Measurements from ENCODE around the gene SLC8A2. TPM values are rescaled to one million over a fixed set of nuclear protein-coding genes. Genes with fewer than 3 reads are reported as not detected.

SLC8A2 gene
- total RNA-seq, 1 donor from 2014 or later: 14.5 TPM

DNA sequence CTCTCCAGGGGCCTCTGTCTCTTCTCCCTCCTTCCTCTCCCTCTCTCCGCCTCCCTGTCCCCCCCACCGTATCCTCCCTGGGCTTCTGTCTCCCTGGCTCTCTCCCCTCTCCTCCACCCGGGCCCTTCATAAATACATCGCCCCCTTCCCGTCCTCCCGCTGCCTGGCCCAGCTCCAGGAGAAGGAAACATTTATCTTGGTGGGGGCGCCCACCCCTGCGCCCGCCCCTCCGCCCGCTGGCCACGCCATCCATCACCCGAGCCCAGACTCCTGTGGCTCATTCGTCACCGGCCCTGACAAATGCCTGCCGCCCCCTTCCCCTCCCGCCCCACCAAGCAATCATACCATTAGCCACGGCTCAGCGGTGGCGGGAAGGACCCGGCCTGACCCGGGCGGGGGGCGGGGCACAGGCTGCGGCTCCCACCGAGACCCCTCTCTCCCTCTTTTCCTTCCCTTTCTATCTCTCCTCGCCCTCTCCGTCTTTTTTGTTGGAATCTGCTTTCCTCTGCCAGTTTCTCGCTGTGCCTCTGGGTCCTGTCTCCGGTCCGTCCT lies 49.8 kb downstream of the SLC8A2 start:
- peak overlapping the region; percentile 78 for H3K4me3 Mint-ChIP-seq
- TF ChIP-seq EZH2phosphoT487 (IDR thresholded peaks at IDR 0.05): no peak
- H3K36me3 ChIP-seq: no peaks in the 10 kb centered on the region
- no peaks in the 10 kb centered on the region for H3K9me3 ChIP-seq (ENCODE audit: low read depth)
- H3K4me2 ChIP-seq: peak overlapping the region; percentile 96
- peak overlapping the region; percentile 57 for H3K4me3 ChIP-seq
- no peak overlapping the region for H3K27ac ChIP-seq
- no peaks in the 10 kb centered on the region for H3K79me2 ChIP-seq (ENCODE audit: low read depth)
- peak; percentile 84 for DNase-seq (ENCODE audit: low spot score)
- H3K36me3 Mint-ChIP-seq: peaks cover 3% of the 10 kb centered on the region
- no peak overlapping the region for H3K9ac ChIP-seq
- H4K20me1 ChIP-seq (ENCODE audit: low read depth): peaks cover 15% of the 10 kb centered on the region
- H3K27ac Mint-ChIP-seq: peak overlapping the region; percentile 88
- H3K9me3 Mint-ChIP-seq: no peaks in the 10 kb centered on the region
- peaks cover 45% of the 10 kb centered on the region for H3K4me1 ChIP-seq
- peaks cover 30% of the 10 kb centered on the region for H3K27me3 Mint-ChIP-seq (ENCODE audit: insufficient read depth, low read depth)
- H3K27me3 ChIP-seq: peaks cover 64% of the 10 kb centered on the region
- peaks cover 53% of the 10 kb centered on the region for H3K4me1 Mint-ChIP-seq
- peak overlapping the region; percentile 19 for H2AFZ ChIP-seq (replicated peaks)
- peaks cover 42% of the 10 kb centered on the region for H3F3A ChIP-seq (ENCODE audit: low read depth)

DNA sequence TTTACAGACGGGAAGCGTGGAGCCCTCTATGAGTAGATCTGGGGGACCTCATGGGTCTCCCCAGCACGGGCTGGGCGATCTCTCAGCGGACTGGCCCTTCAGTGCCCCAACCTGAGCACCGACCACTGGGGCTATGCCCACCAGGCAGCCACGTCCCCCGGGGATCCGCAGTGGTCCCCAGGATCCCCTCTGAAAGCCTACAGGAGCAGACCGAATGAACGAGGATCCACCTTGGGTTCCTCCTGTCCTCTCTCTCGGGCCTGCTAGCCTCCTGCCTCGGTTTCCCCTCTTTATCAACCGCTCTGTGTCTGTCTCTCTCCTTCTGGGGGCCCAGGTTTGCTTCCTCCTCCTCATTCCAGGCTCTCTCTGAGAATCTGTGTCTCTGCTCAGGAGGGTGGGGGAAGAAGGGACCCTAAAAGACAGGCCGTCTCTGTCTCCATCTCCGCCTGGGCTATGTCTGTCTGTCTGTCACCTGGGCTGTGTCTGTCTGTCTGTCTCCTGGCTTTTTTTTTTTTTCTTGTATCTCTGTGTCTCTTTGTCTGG lies 50.4 kb downstream of the SLC8A2 start:
- H3K4me1 Mint-ChIP-seq: peaks cover 49% of the 10 kb centered on the region
- TF ChIP-seq, protein P1, sequence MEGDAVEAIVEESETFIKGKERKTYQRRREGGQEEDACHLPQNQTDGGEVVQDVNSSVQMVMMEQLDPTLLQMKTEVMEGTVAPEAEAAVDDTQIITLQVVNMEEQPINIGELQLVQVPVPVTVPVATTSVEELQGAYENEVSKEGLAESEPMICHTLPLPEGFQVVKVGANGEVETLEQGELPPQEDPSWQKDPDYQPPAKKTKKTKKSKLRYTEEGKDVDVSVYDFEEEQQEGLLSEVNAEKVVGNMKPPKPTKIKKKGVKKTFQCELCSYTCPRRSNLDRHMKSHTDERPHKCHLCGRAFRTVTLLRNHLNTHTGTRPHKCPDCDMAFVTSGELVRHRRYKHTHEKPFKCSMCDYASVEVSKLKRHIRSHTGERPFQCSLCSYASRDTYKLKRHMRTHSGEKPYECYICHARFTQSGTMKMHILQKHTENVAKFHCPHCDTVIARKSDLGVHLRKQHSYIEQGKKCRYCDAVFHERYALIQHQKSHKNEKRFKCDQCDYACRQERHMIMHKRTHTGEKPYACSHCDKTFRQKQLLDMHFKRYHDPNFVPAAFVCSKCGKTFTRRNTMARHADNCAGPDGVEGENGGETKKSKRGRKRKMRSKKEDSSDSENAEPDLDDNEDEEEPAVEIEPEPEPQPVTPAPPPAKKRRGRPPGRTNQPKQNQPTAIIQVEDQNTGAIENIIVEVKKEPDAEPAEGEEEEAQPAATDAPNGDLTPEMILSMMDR (IDR thresholded peaks at IDR 0.05): no peak
- TF ChIP-seq EZH2 (IDR thresholded peaks at IDR 0.05): no peak
- Histone ChIP-seq H3K9ac (no peak overlapping the region), H3K79me2 (ENCODE audit: low read depth) (no peaks in the 10 kb centered on the region), H3K27ac (no peak overlapping the region), H3K36me3 (no peaks in the 10 kb centered on the region), H4K20me1 (ENCODE audit: low read depth) (peaks cover 21% of the 10 kb centered on the region), H3K4me3 (peak overlapping the region; percentile 57), H3K4me2 (peak overlapping the region; percentile 96), H3F3A (ENCODE audit: low read depth) (peaks cover 37% of the 10 kb centered on the region), H3K27me3 (peaks cover 64% of the 10 kb centered on the region), H2AFZ (replicated peaks) (no peak overlapping the region), H3K4me1 (peaks cover 45% of the 10 kb centered on the region), H3K9me3 (ENCODE audit: low read depth) (no peaks in the 10 kb centered on the region)
- no peak for DNase-seq (ENCODE audit: low spot score)
- H3K27ac Mint-ChIP-seq: peak overlapping the region; percentile 88
- H3K27me3 Mint-ChIP-seq (ENCODE audit: insufficient read depth, low read depth): peaks cover 32% of the 10 kb centered on the region
- peak overlapping the region; percentile 76 for H3K4me3 Mint-ChIP-seq
- no peaks in the 10 kb centered on the region for H3K9me3 Mint-ChIP-seq
- H3K36me3 Mint-ChIP-seq: peaks cover 3% of the 10 kb centered on the region

DNA sequence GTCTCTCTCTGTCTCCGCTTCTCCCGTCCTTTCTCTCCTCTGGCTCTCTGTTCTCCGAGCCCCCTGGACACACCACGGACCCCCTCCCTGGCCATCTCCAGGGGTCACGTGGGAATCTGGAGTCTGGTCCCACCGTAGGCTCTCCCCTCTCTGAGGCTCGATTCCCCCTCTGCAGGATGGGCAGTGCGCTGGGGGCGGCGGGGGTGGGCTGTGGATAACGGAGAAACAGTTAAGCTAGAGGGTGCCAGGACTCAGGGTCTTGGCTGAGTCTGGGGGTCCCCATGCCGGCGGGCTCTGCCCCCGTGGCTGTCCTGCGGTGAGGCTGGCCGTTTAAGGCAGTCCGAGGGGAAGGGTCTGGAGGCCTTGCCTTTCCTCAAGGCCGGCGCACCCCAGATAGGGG lies 51.9 kb downstream of the SLC8A2 start:
- H3K36me3 ChIP-seq: no peaks in the 10 kb centered on the region
- H3K9ac ChIP-seq: no peak overlapping the region
- H3K4me1 ChIP-seq: peaks cover 45% of the 10 kb centered on the region
- H3K4me3 ChIP-seq: peak overlapping the region; percentile 57
- Mint-ChIP-seq H3K9me3 (no peaks in the 10 kb centered on the region), H3K27ac (peak overlapping the region; percentile 82), H3K4me1 (peaks cover 51% of the 10 kb centered on the region), H3K36me3 (peaks cover 5% of the 10 kb centered on the region), H3K4me3 (peak overlapping the region; percentile 76), H3K27me3 (ENCODE audit: insufficient read depth, low read depth) (peaks cover 25% of the 10 kb centered on the region)
- H3K9me3 ChIP-seq (ENCODE audit: low read depth): no peaks in the 10 kb centered on the region
- H3K27ac ChIP-seq: no peak overlapping the region
- TF ChIP-seq EZH2 (IDR thresholded peaks at IDR 0.05): no peak
- TF ChIP-seq, protein P1 (IDR thresholded peaks at IDR 0.05): no peak
- TF ChIP-seq EZH2phosphoT487 (IDR thresholded peaks at IDR 0.05): no peak
- H2AFZ ChIP-seq (replicated peaks): no peak overlapping the region
- peak overlapping the region; percentile 96 for H3K4me2 ChIP-seq
- H3K79me2 ChIP-seq (ENCODE audit: low read depth): no peaks in the 10 kb centered on the region
- peaks cover 32% of the 10 kb centered on the region for H3F3A ChIP-seq (ENCODE audit: low read depth)
- H4K20me1 ChIP-seq (ENCODE audit: low read depth): peaks cover 29% of the 10 kb centered on the region
- peaks cover 64% of the 10 kb centered on the region for H3K27me3 ChIP-seq
- DNase-seq (ENCODE audit: low spot score): peak; percentile 33
